WERI-Rb-1 (cell line): ENCODE data around the gene COL20A1.

ENCODE experiments used
- DNase-seq: peaks from one replicate; pipeline ENCODE4 v3.0.0-alpha.2; 2020
- H3K27ac ChIP-seq: fragments of 250-450 bp; sonication (Bioruptor Pico); 2 replicates; pipeline ENCODE4 v1.5.1; 2020; ENCODE audit warnings: mild to moderate bottlenecking, moderate library complexity
- H3K27me3 ChIP-seq: fragments of 250-450 bp; sonication (Bioruptor Pico); 2 replicates; pipeline ENCODE4 v1.5.1; 2021; ENCODE audit warnings: mild to moderate bottlenecking, low read depth, moderate library complexity; ENCODE audit not compliant: insufficient read depth, severe bottlenecking
- H3K36me3 ChIP-seq: fragments of 250-450 bp; sonication (Bioruptor Pico); 2 replicates; pipeline ENCODE4 v1.5.1; 2020; ENCODE audit warnings: mild to moderate bottlenecking, moderate library complexity
- H3K4me3 ChIP-seq: 2 replicates; pipeline ENCODE4 v1.5.1; 2011; ENCODE audit warnings: low read depth, mild to moderate bottlenecking, control low read depth, low read length
- H3K9me3 ChIP-seq: fragments of 250-450 bp; sonication (Bioruptor Pico); 2 replicates; pipeline ENCODE4 v1.5.1; 2021; ENCODE audit warnings: mild to moderate bottlenecking, moderate library complexity; ENCODE audit not compliant: severe bottlenecking
- TF ChIP-seq, protein P1 (sequence below): IDR thresholded peaks from 2 replicates; pipeline ENCODE4 v1.5.1; 2011; ENCODE audit warnings: low read depth, mild to moderate bottlenecking, control low read depth, inconsistent platforms, low read length

COL20A1 gene

DNA sequence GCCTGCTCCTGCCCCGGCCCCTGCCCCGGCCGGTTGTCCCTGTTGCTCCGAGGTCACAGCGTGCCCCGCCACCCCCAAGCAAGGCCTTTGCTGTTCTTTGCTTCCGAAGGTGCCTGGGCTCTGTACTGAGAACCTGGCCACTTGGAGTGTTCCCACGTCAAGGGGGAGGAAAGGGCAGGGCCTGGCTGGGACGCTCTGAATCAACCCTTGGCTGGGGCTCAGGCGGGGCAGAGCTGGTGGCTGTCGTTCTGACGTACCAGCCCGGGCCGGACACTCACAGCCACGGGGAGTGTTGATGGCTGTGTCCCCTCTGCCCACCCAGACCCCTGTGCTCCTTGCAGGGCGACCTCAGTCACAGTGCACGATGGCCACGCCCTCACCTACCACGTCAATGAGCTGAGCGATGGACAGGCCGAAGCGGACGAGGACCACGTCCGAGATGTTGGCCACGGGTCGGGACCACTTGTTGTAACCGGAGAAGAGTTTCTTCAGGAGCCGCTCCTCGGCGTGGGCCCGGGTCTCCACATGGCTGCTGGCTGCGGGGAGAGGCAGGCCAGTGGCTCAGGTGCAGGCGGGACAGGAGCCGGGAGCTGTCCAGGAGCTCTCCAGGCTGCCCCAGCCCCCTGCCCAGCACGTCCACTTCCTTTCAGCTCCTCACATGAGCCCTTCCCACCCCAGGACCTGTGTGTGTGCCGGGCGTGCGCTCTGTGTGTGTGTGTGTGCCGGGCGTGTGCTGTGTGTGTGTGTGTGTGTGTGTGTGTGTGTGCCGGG lies 66.4 kb downstream of the COL20A1 start:
- DNase-seq: no peak
- Histone ChIP-seq H3K9me3 (no peaks in the 10 kb centered on the region), H3K4me3 (no peak overlapping the region), H3K27me3 (no peaks in the 10 kb centered on the region), H3K36me3 (no peaks in the 10 kb centered on the region), H3K27ac (no peak overlapping the region)
- TF ChIP-seq, protein P1, sequence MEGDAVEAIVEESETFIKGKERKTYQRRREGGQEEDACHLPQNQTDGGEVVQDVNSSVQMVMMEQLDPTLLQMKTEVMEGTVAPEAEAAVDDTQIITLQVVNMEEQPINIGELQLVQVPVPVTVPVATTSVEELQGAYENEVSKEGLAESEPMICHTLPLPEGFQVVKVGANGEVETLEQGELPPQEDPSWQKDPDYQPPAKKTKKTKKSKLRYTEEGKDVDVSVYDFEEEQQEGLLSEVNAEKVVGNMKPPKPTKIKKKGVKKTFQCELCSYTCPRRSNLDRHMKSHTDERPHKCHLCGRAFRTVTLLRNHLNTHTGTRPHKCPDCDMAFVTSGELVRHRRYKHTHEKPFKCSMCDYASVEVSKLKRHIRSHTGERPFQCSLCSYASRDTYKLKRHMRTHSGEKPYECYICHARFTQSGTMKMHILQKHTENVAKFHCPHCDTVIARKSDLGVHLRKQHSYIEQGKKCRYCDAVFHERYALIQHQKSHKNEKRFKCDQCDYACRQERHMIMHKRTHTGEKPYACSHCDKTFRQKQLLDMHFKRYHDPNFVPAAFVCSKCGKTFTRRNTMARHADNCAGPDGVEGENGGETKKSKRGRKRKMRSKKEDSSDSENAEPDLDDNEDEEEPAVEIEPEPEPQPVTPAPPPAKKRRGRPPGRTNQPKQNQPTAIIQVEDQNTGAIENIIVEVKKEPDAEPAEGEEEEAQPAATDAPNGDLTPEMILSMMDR: no peak

DNA sequence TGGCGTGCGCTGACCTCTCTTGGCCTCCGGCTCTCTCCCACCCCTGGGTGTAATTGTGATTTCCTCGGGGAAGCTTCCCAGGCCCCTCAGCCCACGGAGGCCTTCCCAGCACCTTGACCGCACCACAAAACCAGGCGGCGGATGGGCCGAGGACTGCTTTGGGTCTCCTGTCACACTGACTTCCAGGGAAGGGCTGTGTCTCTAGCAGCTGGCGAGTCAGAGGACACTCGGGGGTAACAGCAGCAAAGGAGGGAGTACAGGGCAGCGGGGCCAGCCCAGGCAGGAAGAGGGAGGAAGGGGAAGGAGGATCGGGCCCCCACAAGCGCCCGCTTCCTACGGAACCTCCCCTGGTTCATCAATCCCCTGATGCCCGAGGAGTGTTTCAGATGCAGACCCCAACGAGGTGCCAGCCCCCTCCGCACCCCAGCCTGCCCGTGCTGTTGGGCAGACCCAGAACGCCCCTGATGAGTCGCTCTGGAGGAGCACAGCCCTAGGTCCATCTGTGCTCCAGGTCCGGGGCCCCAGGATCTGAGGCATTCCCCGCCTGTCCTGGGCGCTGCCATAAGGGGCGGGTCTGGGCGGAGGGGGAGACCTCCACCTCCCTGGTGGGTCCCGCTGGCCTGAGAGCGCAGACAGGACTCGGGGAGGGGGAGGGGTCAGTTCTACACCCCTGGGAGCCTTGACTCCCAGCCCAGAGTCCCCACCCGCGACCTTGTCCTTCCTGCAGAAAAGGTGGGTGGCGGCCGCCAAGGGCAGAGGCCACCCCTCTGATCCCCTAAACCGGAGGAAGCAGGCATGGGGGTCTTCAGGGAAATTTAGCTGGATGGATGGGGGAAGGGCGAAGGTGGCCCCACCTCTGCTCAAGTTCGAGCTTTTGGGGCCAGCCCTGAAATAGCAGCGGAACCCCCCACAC lies 67.2 kb downstream of the COL20A1 start:
- Histone ChIP-seq H3K27me3 (no peaks in the 10 kb centered on the region), H3K36me3 (no peaks in the 10 kb centered on the region), H3K4me3 (peak overlapping the region; percentile 54), H3K9me3 (no peaks in the 10 kb centered on the region), H3K27ac (no peak overlapping the region)
- TF ChIP-seq, protein P1: no peak
- DNase-seq: no peak

DNA sequence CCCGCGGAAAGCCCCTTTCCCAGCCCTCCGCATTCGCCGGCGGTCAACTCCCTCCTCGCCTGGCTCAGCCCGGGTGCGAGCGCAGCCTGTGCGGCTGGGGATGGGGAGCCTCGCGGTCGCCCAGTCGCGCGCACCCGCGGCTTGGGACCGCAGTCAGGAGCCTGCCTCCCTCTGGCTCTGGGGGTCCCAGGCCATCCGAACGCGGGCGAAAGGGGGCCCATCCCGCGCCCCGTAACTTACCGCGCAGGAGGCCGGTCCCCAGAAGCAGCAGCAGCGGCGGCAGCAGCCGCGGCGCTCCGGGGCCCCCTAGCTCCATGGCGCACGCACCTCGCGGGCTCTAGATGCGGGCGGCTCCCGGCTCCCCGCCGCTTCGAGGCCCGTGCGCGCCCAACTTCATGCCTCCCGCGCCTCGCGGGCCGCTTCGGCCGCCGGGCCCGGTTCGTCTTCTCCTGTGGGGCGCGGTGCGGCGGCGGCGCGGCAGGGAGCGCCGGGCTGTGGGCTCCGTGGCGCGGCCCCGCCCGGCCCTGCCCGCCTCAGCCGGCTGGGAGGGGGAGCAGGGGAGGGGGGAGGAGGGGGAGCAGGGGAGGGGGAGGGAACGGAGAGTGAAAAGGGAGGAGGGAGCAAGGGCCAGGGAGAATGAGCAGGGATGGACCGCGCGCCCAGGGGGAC lies 68.0 kb downstream of the COL20A1 start, which contains the start of gene CHRNA4:
Gene CHRNA4 (minus strand): TSS at position 500 of the 669 bp plus-strand sequence. CDS start 184 bp downstream, at position 316.
- peak within 1 kb of the TSS; percentile 54 for H3K4me3 ChIP-seq
- H3K9me3 ChIP-seq: no peaks in the 10 kb centered on the region
- DNase-seq: no peak
- H3K36me3 ChIP-seq: no peaks in the 10 kb centered on the region
- TF ChIP-seq, protein P1: no peak
- H3K27me3 ChIP-seq: no peaks in the 10 kb centered on the region
- H3K27ac ChIP-seq: no peak within 1 kb of the TSS

GRCh38 chr20:63361519-63362435 lies 68.8 kb downstream of the COL20A1 start:
- Histone ChIP-seq H3K4me3 (no peak overlapping the region), H3K27me3 (no peaks in the 10 kb centered on the region)

More at GRCh38 chr20:63361519-63362435, 68.8 kb downstream of the COL20A1 start:
- TF ChIP-seq, protein P1: no peak
- no peak overlapping the region for H3K27ac ChIP-seq
- DNase-seq: no peak
- no peaks in the 10 kb centered on the region for H3K36me3 ChIP-seq
- H3K9me3 ChIP-seq: no peaks in the 10 kb centered on the region
